GM21515 (cell line): Measurements from ENCODE around the gene RHBDD1.

Source experiments
- ATAC-seq: cut with Tn5 transposase; IDR thresholded peaks from one replicate; pipeline ENCODE4 v1.9.1; 2021; ENCODE audit not compliant: unreplicated experiment

RHBDD1 gene

DNA sequence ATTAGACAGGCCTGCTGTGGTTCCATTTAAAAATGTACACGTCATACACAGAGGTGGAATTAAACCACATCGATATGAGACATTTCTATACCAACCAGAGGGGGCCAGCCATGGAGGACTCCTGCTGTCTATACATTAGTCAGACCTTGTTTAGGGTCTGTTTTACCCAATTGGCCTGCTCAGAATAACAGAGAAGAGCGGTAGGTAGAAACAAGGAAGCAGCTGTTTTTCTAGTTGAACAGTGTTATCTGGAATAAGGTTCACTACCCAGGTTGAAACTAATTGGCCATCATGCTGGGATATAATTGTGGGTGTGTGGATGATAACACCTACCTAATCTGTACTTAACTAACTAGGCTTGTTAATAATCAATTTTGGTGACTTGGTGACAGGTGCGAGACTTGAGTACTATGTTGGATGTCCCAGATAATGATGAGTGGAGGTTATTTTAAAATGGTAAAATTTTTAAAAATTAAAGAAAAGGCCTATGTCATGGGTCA, 47.5 kb downstream of the RHBDD1 start:
- no peak for ATAC-seq

DNA sequence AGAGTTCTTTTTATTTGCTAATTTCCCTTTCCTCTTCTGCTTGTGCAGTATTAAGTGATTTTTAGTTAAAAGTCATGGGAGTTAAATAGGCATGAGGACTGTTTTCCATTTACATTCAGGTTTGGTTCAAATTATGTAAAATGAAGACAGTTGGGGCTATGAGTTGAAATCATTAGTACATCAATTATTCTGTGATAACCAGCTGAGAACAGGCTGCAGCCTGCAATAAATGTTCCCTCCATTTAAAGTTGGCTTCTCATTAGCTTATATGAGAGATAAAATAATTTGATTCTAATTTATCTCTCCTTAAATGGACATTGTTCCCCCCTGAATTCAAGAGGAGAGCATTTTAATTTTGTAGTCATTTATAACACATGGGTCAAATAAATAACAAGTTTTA, 48.3 kb downstream of the RHBDD1 start:
- no peak for ATAC-seq

DNA sequence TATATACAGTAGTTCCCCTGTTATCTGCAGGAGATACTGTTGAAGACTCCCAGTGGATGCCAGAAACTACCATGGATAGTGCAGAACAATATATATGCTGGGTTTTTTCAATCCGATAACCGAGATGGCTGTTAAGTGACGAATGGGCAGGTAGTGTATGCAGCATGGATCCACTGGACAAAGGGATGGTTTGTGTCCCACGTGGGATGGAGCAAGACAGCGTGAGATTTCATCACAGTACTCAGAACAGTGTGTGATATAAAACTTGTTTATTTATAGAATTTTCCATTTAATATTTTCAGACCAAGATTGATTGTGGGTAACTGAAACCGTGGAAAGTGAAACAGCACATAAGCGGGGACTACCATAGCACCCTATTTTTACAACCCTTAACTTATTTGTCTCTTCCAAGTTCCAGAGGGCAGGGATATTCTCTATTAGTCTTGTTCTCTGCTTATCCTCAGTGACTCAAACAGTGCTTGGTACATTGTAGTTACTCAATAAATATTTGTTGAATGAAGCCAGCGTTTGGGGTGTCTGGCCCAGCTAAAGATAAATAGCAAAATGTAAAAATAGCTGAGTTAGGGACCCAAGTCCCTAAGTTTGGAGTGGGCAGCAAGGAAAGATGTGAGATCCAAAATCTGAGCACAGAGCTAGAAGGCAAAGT, 50.0 kb downstream of the RHBDD1 start:
- no peak for ATAC-seq

DNA sequence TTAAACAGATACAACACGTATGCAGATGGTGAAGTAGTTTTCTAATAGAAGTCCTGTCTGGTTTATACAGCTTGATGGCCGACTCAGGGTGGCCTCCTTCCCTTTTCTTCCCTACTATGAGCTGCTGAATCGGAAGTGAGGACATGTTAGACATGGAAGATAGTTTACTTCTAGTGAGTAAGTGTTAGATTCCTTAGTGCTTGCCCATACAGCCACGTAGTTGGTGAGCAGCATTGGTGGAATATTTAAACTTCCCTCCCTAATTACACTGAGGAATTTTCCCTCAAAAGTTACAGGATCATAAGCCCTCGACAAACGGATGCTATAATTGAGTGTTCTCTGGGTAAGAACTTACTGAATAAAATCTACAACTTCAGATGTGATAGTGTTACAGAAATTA, 52.1 kb downstream of the RHBDD1 start:
- no peak for ATAC-seq

DNA sequence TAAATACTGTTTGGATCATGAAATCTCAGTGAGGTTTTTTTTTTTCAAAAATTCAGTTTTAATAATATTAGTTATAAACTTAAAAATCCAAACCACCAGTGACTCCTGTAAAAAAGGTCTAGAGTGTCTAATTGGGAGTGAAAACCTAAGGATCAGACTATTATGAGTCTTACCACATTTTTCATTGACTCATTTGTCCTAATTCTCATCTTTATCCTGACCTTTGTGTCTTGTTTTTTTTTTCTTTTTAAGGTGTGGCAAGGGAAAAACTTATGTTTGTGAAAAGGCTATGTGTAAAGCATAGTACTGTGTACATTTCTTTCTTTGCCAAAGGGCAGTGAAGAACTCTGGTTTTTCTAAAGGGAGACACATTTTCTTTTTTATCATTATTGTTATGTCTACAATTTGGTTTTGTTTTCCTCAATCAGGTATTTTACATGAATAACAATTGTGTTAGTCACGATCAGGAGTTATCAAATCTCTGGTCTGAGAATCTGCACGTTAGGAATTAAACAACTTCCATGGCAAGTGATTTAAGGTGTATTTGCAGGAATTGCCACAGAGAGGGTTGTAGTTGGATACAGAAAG, 52.6 kb downstream of the RHBDD1 start:
- ATAC-seq, result no peak

DNA sequence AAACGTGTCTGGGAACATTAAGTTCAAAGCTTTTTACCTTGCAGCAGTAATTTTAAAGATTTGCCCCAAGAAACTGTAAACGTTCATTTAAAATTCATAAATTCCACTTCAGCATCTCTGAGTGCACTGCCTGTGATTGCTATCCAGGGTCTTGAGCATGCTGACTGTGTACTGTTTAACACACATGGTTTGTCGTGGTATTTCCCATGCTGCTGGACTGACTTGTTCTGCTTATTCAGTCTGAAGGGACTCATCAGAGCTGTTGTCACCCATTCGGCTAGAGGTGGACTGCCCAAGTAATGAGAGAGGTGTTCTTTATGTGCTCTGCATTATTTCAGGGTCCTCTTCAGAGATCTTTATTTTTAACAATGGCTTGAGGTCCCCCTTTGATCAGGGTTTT, 53.1 kb downstream of the RHBDD1 start:
- ATAC-seq, result no peak

DNA sequence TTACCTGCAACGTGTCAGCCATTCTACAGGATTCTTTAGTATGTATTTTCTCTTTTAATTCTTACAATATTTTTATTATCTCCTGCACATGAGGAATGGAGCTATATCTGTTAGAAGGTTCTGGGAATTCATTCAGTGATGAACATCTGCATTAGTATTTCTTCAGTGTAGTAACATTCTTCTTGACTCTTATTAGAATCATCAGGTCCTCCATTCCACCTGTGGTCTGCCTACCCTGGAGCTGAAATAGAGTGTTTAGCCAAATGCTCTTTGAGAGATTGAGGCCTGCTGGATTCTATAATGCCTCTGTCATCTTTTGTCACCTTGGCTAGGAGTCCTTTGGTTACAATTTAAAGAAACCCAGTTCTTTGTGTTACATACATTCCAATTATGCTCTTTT, 54.4 kb downstream of the RHBDD1 start:
- ATAC-seq, result no peak

DNA sequence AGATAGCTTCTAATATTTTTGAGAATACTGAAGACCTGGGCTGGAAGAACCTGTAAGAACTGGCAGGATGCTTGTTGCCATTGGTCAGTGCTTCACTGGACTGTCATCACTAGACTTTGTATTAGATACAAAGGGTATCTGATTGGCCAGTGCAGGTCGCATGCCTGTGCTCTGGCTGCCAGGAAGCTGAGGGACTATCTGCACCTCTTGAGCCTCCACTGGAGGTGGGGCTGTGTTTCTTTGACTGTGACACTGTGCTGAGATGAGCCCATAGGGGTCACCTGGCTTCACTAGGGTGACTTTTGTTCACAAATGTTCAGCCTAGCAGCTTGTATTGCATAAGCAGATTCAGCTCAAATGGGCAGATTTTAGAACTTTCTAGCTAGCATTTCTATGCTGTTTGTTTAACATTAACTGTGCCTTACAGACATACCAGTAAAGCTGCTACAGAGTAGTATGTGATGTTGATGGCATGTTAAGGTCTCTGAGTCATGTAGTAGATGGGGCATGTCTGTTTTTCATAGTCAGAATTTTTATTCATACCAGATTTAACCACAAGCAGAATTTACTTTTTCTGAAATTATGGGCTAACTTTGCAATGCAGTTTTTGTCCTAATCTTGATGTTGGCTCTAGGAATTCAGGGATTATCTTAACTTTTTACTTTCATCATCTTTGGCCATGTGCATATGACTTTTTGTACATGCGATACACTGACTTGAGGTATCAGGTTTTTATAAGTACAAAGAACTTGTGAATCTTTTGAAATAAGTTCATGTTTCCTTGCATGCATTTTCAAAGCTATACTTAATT, 56.1 kb downstream of the RHBDD1 start:
- no peak for ATAC-seq

DNA sequence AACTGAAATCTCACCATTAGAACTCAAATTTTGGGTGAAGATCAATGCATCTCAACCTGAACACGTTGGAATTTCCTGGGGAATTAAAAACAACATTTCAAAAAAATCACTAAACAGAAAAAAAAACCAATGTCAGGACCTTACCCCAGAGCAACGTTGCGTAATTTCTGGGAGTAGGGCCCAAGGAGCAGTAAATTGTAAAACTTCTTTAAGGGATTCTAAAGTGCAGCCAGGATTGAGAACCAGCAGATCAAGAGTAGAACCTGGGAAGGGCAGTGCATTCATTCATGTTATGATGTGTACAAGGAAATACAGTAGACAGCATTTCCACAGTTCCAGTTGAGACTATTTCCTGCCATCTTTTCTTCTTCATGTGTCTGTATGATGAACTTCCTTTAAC, 56.9 kb downstream of the RHBDD1 start:
- no peak for ATAC-seq

DNA sequence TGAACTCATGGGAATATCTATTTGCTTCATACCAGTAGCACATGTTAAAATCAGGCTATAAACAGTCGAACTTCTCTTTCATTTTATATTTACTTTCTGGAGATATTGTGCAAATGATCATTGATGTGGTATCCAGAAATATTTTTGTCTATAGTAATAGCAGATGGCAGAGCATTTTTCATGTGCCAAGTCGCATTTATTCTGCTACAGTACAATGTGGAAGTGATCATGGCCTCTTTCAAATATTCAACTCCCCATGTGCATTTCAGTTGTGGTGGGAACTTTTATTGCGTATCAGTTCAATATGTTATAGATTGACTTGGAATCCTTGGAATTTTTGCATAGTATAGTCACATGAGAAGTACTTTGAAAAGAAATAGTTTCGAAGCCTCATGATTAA, 57.4 kb downstream of the RHBDD1 start:
- no peak for ATAC-seq

DNA sequence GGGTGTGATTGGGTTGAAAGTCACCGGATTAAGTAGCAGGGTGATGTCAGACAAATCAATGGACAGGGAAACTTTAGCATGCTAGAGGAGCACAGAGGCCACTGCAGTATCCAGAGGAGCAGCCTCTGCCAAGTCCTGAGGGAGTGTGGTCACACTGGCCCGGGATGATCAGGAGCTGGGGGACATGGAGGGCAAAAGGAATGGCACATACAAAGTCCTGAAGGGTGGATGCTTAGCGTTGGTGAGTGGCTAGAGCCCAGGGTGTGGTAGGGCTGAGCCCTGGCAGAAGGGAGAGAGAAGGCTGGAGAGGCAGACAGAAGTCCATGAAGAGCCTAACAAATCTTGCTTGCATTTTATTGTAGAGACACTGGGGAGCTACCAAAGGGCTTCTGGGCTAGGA, 58.9 kb downstream of the RHBDD1 start:
- ATAC-seq, result no peak

DNA sequence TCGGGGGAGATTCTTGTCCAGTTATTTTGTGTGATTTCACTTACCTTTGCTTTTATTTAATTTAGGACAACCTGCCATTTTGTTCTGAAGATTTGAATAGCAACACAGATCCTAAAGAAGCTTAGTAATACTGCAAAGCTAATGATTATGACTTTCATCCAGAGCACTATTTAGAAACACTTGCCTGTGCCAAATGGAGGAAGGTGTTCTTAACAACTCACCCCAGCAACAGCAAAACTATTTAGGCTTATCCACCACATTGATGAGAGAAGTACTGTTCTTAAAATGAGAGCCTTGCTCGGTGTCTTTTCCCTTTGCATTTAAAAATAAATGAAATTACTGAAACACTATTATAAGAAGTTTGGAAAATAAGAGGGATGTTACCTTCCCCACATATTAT, 59.7 kb downstream of the RHBDD1 start:
- no peak for ATAC-seq

DNA sequence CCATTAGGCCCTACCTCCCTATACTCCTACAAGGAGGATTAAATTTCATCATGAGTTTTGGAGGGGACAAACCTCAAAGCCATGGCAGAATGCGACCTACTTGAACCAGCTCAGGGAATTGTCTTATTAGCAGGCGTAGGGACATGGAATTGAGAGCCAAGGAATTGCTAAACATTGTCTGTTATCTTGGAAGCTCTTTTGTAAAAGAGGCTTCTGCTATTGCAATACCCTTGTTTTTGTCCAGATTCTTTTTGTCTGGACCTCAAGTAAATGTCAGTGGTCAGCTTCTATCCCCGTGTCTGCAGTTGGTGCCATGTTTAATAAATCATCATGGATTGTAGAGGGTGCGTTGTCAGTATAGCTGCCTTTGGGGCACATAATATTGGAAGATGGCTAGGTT, 62.3 kb downstream of the RHBDD1 start:
- ATAC-seq, result no peak

DNA sequence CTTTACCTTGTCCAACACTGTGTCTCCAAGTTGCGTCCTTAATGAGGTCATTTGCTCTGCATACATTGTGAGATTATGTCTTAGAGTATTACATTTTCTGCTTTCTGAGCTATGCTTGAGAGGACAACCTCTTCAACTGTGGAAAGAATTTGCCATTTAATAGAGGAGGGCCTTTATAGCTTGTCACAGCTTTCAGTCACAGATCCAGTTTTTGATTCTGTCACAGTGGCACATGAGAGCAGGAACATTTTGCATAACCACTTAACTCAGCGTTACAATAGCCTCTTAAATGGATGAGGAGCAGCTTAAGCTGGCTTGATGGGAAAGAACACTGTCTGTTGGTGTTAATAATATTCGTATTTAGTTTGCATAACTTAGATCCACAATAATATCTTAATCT, 63.0 kb downstream of the RHBDD1 start:
- ATAC-seq, result no peak

DNA sequence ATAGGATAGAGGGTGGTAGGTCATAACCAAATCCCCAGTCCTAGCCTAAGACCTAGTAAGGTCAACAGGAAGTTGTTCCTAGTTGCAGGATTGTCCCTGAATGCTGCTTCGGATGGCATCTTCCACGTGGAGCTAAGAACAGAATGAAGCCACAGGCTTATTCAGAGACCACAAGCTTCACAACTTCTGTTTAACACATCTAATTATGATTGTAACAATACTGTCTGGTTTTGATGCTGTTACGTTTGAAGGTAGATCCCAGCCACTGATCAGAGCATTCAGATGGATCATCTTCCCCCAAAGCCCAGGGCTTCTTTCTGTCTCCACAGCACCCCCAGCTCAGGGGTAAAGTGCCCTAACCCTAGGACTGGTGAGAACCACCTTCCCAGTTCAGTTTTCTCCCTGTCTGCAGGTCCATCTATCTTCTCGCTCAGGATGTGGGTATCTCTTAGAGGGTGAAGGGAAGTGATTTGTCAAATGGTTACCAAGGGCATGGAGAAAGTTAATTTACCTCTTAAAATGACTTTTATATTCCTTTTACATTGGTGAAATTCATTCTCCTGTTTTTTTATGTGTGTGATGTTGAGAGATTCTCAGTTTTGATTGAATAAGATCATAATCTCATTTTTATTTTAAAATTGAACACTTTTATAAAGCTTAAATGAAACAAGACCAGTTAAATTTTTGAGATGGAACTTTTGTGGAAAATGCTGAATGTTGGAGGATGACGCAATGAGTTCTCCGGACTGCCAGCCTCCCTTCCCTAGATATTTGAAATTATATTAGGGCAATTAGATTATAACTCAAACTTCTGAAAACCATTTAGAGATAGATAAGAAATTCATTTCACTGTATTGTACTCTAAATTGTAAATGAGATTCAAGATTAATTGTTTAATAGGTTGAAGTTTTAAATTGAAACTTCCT, 66.5 kb downstream of the RHBDD1 start:
- ATAC-seq, result no peak

DNA sequence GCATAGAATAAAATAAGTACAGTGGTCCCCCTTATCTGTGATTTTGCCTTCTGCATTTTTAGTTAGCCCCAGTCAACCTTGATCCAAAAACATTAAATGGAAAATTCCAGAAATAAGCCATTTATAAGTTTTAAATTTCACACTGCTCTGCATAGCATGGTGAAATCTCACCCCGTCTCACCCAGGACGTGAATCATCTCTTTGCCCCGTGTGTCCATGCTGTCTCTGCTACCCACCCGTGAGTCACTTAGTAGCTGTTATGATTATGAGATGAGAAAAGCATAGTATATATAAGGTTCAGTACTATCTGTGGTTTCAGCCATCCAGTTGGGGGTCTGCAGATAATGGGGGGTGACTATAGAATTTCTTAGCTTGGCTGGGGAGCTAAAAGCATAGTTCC, 67.3 kb downstream of the RHBDD1 start:
- no peak for ATAC-seq

DNA sequence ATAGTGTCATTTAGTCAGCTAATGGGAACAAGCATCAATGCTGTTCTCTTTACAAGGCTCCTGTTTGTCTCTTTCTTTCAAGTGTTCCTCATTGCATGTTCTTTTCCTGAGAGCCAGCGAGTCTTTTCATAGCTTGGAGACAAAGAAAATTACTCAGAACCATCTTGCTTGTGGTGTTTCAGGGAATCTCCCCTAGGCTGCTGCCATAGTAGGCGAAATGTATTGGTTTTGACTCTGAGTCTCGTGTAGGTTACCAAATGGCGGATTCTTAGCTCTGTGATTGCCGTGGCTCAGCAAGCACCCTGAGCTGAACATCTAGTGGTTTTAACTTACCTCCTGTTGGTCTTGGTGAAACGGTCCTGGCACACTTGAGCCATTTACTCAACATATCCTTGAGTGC, 68.7 kb downstream of the RHBDD1 start:
- peak; percentile 29 for ATAC-seq

DNA sequence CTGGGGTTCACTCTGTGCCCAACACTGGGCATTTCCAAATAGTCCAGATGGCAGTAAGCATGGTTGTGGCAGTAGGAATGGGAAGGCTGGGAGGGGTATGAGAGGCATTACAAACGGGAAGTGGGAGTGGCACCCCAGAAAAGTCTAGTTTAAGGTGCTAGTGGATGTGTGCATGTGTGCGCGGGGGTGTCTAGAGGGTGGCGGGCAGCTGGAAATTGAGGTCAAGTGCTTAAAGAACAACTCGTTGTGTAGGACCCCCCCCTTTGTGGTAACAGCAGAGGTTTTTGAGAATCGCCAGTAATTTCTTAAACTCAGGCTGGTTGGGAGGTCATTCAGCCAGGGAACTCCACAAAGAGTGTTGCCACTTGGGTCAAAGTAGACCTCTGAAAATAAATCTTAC, 69.9 kb downstream of the RHBDD1 start:
- peak; percentile 46 for ATAC-seq

DNA sequence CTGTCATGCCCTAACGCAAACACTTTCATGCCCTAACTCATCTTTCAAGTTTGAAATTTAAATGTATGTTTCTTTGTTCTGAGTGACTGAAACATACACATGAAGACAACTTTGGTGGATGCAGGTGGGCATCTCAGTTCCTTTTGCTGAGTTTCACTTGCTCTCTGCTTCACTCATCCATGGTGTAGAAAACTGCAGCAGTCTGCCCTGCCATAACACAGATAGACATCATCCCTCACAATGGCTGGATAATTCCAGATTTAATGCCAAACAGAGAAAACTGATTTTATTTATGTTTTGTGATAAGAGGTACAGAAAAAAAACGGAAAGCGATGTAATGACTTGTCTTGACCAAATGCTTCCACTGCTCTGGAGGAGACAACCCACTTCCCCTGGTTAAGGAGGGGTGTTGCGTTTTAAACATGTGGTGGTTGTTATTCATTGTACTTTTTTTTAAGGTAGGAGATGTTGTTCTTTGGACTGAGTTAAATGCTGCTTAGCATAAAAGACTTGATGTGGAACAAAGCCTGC, 70.4 kb downstream of the RHBDD1 start:
- peak; percentile 87 for ATAC-seq

DNA sequence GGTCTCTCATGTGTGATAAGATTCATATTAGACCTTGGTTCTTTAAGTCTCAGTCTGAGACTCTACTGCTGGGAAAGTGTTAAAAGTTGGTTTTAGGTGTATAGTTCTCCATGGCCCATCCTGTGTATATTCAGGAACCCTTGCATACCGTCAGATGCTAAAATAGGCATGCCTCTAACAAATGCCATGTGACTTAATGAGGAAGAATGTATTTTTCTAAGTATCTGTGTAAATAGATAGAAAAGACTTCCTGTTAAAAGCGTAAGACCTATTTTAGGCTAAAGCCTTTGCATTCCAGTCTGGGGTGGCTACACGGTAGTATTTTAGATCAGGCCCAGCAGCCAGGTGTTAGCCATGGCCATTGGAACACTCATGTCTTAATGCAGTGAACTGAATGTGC, 73.3 kb downstream of the RHBDD1 start:
- ATAC-seq, result no peak

DNA sequence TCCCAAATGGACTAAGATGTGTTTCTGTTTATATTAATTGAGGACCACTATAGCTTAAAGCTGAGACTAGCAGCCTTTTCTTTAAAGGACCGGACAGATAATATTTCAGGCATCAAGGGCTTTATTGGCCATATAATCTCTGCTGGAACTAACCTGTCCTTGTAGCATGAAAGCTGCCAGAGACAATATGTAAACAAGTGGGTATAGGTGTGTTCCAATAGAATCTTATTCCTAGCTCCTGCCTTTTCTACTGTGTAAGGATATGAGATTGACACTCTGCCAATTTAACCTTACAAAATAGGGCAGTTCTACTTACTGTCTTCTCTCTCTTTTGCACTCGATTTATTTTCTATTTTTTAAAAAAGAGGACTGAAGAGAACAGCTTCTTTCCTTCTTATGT, 74.0 kb downstream of the RHBDD1 start:
- ATAC-seq, result no peak
